Mucosa of rectum (tissue), 2 donors: ENCODE measurements around the gene PTPN20.
"Not testable (repeated sequence)": the region's sequence is repeated elsewhere in the genome, so short reads cannot be mapped to it uniquely, and the experiment has no call there.

ENCODE experiments used
- H3K27ac ChIP-seq, 2 donors: one replicate each; pipeline ENCODE4 v1.7.0; 2013; ENCODE audit warnings: inconsistent platforms in 2 of 2, low read depth in 2 of 2, low read length in 2 of 2
- H3K27me3 ChIP-seq, 2 donors: one replicate each; pipeline ENCODE4 v1.7.0; 2013; ENCODE audit warnings: low read length in 2 of 2; ENCODE audit not compliant: control insufficient read depth in 2 of 2, insufficient read depth in 2 of 2
- H3K36me3 ChIP-seq, 2 donors: one replicate each; pipeline ENCODE4 v1.7.0; 2013; ENCODE audit warnings: low read length in 2 of 2; ENCODE audit not compliant: control insufficient read depth in 2 of 2, insufficient read depth in 2 of 2
- H3K4me1 ChIP-seq, 2 donors: one replicate each; pipeline ENCODE4 v1.7.0; 2013; ENCODE audit warnings: low read length in 2 of 2, mild to moderate bottlenecking in 1 of 2; ENCODE audit not compliant: control insufficient read depth in 2 of 2, insufficient read depth in 2 of 2
- H3K4me3 ChIP-seq, 2 donors: one replicate each; pipeline ENCODE4 v1.7.0; 2013; ENCODE audit warnings: low read length in 2 of 2
- H3K9ac ChIP-seq, 2 donors: one replicate each; pipeline ENCODE4 v1.7.0; 2013; ENCODE audit warnings: low read length in 2 of 2, low read depth in 1 of 2, mild to moderate bottlenecking in 1 of 2
- H3K9me3 ChIP-seq, 2 donors: one replicate each; pipeline ENCODE4 v1.7.0; 2013; ENCODE audit warnings: low read length in 2 of 2; ENCODE audit not compliant: control insufficient read depth in 2 of 2
- donor health status: healthy.
- donor health status: Normal muscosa, but diverticular disease.

The PTPN20 gene

GRCh38 chr10:46911144-46911876 is at the start of gene PTPN20:
Gene PTPN20, plus strand, starts transcription at chr10:46911428. Its CDS starts 21,072 bp downstream, at chr10:46932500.
- H3K4me3 ChIP-seq, H3K9ac ChIP-seq: not testable (repeated sequence)

GRCh38 chr10:46869716-46870115 is 41.5 kb upstream of the PTPN20 start:
- not testable (repeated sequence) for H3K27ac ChIP-seq, H3K9ac ChIP-seq, H3K36me3 ChIP-seq, H3K27me3 ChIP-seq, H3K4me1 ChIP-seq, H3K4me3 ChIP-seq, H3K9me3 ChIP-seq

More at GRCh38 chr10:46911144-46911876, at the start of gene PTPN20:
- not testable (repeated sequence) for H3K9me3 ChIP-seq, H3K4me1 ChIP-seq, H3K36me3 ChIP-seq, H3K27ac ChIP-seq, H3K27me3 ChIP-seq

- not testable (repeated sequence) for H3K27me3 ChIP-seq, H3K27ac ChIP-seq, H3K9me3 ChIP-seq, H3K4me3 ChIP-seq, H3K9ac ChIP-seq, H3K4me1 ChIP-seq, H3K36me3 ChIP-seq
Observed at GRCh38 chr10:46871583-46871982, 39.6 kb upstream of the PTPN20 start.

GRCh38 chr10:46875304-46875703 is 35.9 kb upstream of the PTPN20 start:
- not testable (repeated sequence) for H3K4me3 ChIP-seq, H3K4me1 ChIP-seq, H3K27ac ChIP-seq, H3K9ac ChIP-seq, H3K9me3 ChIP-seq, H3K36me3 ChIP-seq, H3K27me3 ChIP-seq

- H3K27ac ChIP-seq, H3K4me3 ChIP-seq, H3K9me3 ChIP-seq: not testable (repeated sequence)
Observed at GRCh38 chr10:46876773-46877172, 34.5 kb upstream of the PTPN20 start.

GRCh38 chr10:46878761-46879160 is 32.5 kb upstream of the PTPN20 start:
- H3K9me3 ChIP-seq, H3K36me3 ChIP-seq, H3K27me3 ChIP-seq, H3K27ac ChIP-seq, H3K4me3 ChIP-seq, H3K4me1 ChIP-seq, H3K9ac ChIP-seq: not testable (repeated sequence)

More at GRCh38 chr10:46876773-46877172, 34.5 kb upstream of the PTPN20 start:
- not testable (repeated sequence) for H3K36me3 ChIP-seq, H3K9ac ChIP-seq, H3K4me1 ChIP-seq, H3K27me3 ChIP-seq

- not testable (repeated sequence) for H3K9ac ChIP-seq, H3K4me3 ChIP-seq, H3K9me3 ChIP-seq, H3K27ac ChIP-seq, H3K36me3 ChIP-seq, H3K4me1 ChIP-seq, H3K27me3 ChIP-seq
Observed at GRCh38 chr10:46890813-46891611, 20.2 kb upstream of the PTPN20 start.

- not testable (repeated sequence) for H3K9me3 ChIP-seq, H3K27me3 ChIP-seq, H3K9ac ChIP-seq, H3K4me3 ChIP-seq, H3K4me1 ChIP-seq, H3K36me3 ChIP-seq, H3K27ac ChIP-seq
Observed at GRCh38 chr10:46896762-46897692, 14.2 kb upstream of the PTPN20 start.

GRCh38 chr10:46901247-46901646 is 10.0 kb upstream of the PTPN20 start:
- not testable (repeated sequence) for H3K36me3 ChIP-seq, H3K4me1 ChIP-seq, H3K4me3 ChIP-seq

GRCh38 chr10:46903874-46904273 is 7.4 kb upstream of the PTPN20 start:
- not testable (repeated sequence) for H3K9me3 ChIP-seq, H3K9ac ChIP-seq, H3K27me3 ChIP-seq, H3K4me3 ChIP-seq, H3K36me3 ChIP-seq, H3K27ac ChIP-seq, H3K4me1 ChIP-seq

More at GRCh38 chr10:46901247-46901646, 10.0 kb upstream of the PTPN20 start:
- not testable (repeated sequence) for H3K27ac ChIP-seq, H3K27me3 ChIP-seq, H3K9ac ChIP-seq, H3K9me3 ChIP-seq
